GM23248 (cell line): ENCODE measurements around the gene NUDT9. TPM values are rescaled to one million over a fixed set of nuclear protein-coding genes. Genes with fewer than 3 reads are reported as not detected.

Experiments used
- DNase-seq: peaks from one replicate; pipeline ENCODE4 v3.0.0-alpha.2; 2015
- H2AFZ ChIP-seq: fragments of 200-600 bp; sonication (generic); 2 replicates; pipeline ENCODE4 v1.6.1; 2016; ENCODE audit warnings: antibody characterized with exemption
- H3F3A ChIP-seq: fragments of 200-600 bp; sonication (generic); 2 replicates; pipeline ENCODE4 v1.6.1; 2016; ENCODE audit warnings: mild to moderate bottlenecking, antibody characterized with exemption, mixed run types; ENCODE audit not compliant: insufficient read depth
- H3K27ac ChIP-seq: fragments of 200-600 bp; sonication (generic); 2 replicates; pipeline ENCODE4 v1.5.1; 2016; ENCODE audit warnings: mild to moderate bottlenecking
- H3K27me3 ChIP-seq: fragments of 200-600 bp; sonication (generic); replicated peaks from 2 replicates; pipeline ENCODE4 v1.6.1; 2016; ENCODE audit warnings: mild to moderate bottlenecking; ENCODE audit not compliant: insufficient read depth
- H3K36me3 ChIP-seq: fragments of 200-600 bp; sonication (generic); 2 replicates; pipeline ENCODE4 v1.6.1; 2016; ENCODE audit warnings: low read depth, mild to moderate bottlenecking
- H3K4me1 ChIP-seq: fragments of 200-600 bp; sonication (generic); 2 replicates; pipeline ENCODE4 v1.6.1; 2016; ENCODE audit warnings: mild to moderate bottlenecking; ENCODE audit not compliant: insufficient read depth
- H3K4me2 ChIP-seq: fragments of 200-600 bp; sonication (generic); one replicate; pipeline ENCODE4 v1.6.1; 2016; ENCODE audit warnings: mild to moderate bottlenecking; ENCODE audit not compliant: unreplicated experiment
- H3K4me3 ChIP-seq: fragments of 200-600 bp; sonication (generic); 2 replicates; pipeline ENCODE4 v1.5.1; 2016; ENCODE audit warnings: mild to moderate bottlenecking
- H3K79me2 ChIP-seq: fragments of 200-600 bp; sonication (generic); 2 replicates; pipeline ENCODE4 v1.6.1; 2016; ENCODE audit warnings: mild to moderate bottlenecking; ENCODE audit not compliant: insufficient read depth
- H3K9ac ChIP-seq: fragments of 200-600 bp; sonication (generic); 2 replicates; pipeline ENCODE4 v1.6.1; 2016; ENCODE audit warnings: mild to moderate bottlenecking
- H3K9me2 ChIP-seq: fragments of 200-600 bp; sonication (generic); 2 replicates; pipeline ENCODE4 v1.6.1; 2016; ENCODE audit warnings: mixed run types, mild to moderate bottlenecking, moderate library complexity; ENCODE audit not compliant: insufficient read depth
- H3K9me3 ChIP-seq: fragments of 200-600 bp; sonication (generic); one replicate; pipeline ENCODE4 v1.6.1; 2017; ENCODE audit warnings: low read depth
- H4K20me1 ChIP-seq: fragments of 200-600 bp; sonication (generic); 2 replicates; pipeline ENCODE4 v1.6.0; 2016; ENCODE audit not compliant: insufficient read depth
- EZH2 ChIP-seq: fragments of 200-600 bp; sonication (generic); IDR thresholded peaks from 2 replicates; pipeline ENCODE4 v1.6.1; 2018; ENCODE audit warnings: antibody characterized with exemption, mild to moderate bottlenecking; ENCODE audit not compliant: insufficient read depth, poor library complexity, severe bottlenecking
- EZH2phosphoT487 ChIP-seq: fragments of 200-600 bp; sonication (generic); IDR thresholded peaks from 2 replicates; pipeline ENCODE4 v1.6.1; 2018; ENCODE audit warnings: antibody characterized with exemption, moderate library complexity, mild to moderate bottlenecking, low read depth; ENCODE audit not compliant: insufficient read depth
- WGBS, 2 experiments: methylation state at CpG; one replicate each; pipeline ENCODE4 v1.1.6; 2015 to 2017; ENCODE audit warnings: low lambda C conversion rate in 2 of 2, low coverage in 1 of 2; ENCODE audit errors: missing lambda C conversion rate in 2 of 2; 5-methylcytosine and 5-hydroxymethylcytosine counted together
- in situ Hi-C: fragments of 300-500 bp; cut with MboI; formaldehyde crosslinking; loops from 2 replicates; pipeline ENCODE4 v1.15.0; 2020
- polyA plus RNA-seq: library from polyadenylated mRNA; unstranded; fragments of >200 nt; fragmentation: Nextera tagmentation; extraction: Ambion mirVana; gene quantifications from 2 replicates; pipeline ENCODE4 v1.2.1, GENCODE V29; 2016
- total RNA-seq: library from RNA; depleted of rRNA; stranded (reverse); fragments of >200 nt; shearing (Covaris generic); gene quantifications from 2 replicates; pipeline ENCODE4 v1.2.3, GENCODE V29; 2014

The NUDT9 gene
- total and polyA plus RNA-seq, 2 experiments from 2014 or later, result 11.2 to 34.8 TPM

DNA sequence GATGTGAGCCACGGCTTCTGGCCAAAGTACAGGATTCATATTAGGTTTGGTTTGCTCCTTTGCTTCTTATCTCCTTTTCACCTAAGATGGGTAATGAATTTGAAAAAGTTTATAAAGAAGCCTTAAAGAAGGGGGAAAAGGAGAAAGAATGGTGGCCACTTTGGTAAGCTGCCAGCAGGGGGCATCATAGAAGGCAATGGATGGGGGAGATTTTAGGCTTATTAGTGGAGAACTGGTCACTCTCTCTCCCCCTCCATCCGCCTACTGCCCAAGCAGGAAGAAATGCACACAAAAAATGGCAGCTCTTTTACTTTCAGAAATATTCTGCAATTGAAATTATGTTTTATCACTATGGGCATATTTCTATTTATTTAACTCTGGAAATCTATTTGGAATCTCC lies 74.8 kb downstream of the NUDT9 start:
- TF ChIP-seq EZH2 (no peak), EZH2phosphoT487 (no peak)
- H3K9me3 ChIP-seq, result no peaks in the 10 kb centered on the region
- WGBS, 2 experiments, result 94 to 96% methylated on average over 2 of the region's 2 CpGs
- H3K36me3 ChIP-seq, result no peaks in the 10 kb centered on the region
- in situ Hi-C loops, result no loop called here
- no peaks in the 10 kb centered on the region for H3K79me2 ChIP-seq
- H3K4me3 ChIP-seq, result no peak overlapping the region
- no peaks in the 10 kb centered on the region for H3K9me2 ChIP-seq
- no peak overlapping the region for H3K9ac ChIP-seq
- H2AFZ ChIP-seq, result no peak overlapping the region
- no peak for DNase-seq
- no peak overlapping the region for H3K4me2 ChIP-seq
- H3K4me1 ChIP-seq, result peaks cover 5% of the 10 kb centered on the region; the same call in 1 of the 2 replicates
- no peaks in the 10 kb centered on the region for H3K27me3 ChIP-seq
- H3K27ac ChIP-seq, result no peak overlapping the region
- H3F3A ChIP-seq, result peaks cover 11% of the 10 kb centered on the region
- no peaks in the 10 kb centered on the region for H4K20me1 ChIP-seq

DNA sequence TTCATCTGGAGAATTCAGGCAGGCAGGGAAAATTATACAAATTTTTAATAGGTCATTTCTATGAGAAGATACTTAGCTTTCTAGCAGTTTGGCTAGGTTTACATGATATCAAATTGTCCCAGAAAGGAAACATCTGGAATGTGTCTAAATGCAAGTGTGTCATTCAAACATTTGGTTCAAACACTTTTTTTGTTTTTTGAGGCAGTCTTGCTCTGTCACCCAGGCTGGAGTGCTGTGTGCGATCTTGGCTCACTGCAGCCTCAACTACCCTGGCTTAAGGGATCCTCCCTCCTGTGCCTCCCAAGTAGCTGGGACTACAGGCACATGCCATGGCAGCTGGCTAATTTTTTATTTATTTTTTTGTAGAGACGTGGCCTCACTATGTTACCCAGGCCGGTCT lies 75.2 kb downstream of the NUDT9 start:
- no peak for DNase-seq
- Histone ChIP-seq H4K20me1 (no peaks in the 10 kb centered on the region), H3K9me2 (no peaks in the 10 kb centered on the region), H3K9me3 (no peaks in the 10 kb centered on the region), H3K79me2 (no peaks in the 10 kb centered on the region), H3K4me3 (no peak overlapping the region; the same call in 1 of the 2 replicates), H3K36me3 (no peaks in the 10 kb centered on the region), H3K27ac (peak overlapping the region; percentile 57), H3K4me2 (peak overlapping the region; percentile 86), H2AFZ (peak overlapping the region; percentile 87), H3K9ac (no peak overlapping the region), H3K27me3 (no peaks in the 10 kb centered on the region), H3K4me1 (peaks cover 9% of the 10 kb centered on the region; the same call in 1 of the 2 replicates), H3F3A (peaks cover 11% of the 10 kb centered on the region)
- WGBS, 2 experiments, result 22 to 28% methylated on average over 3 of the region's 3 CpGs
- TF ChIP-seq EZH2 (no peak), EZH2phosphoT487 (no peak)
- in situ Hi-C loops, result no loop called here

DNA sequence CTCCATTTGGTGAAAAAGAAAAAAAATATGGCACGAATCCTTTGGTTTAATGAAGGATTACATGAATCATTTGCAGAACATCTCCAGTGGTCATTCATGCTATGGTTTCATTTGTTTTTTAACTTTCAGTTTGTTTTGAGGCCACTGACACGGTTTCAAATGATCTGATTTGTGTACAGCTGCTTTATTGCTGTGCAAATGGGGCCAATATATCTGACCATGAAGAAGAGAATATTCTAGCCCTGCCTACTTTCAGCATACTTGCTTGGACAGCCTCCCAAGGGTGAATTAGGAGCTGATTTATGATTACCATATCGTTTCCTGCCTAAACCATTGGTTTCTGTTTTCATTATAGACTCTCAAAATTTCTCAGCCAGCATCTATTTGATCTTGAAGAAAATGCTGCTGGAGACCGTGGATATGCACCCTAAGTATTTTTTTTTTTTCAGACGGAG lies 76.1 kb downstream of the NUDT9 start:
- H3F3A ChIP-seq, result peaks cover 11% of the 10 kb centered on the region
- no peaks in the 10 kb centered on the region for H3K9me2 ChIP-seq
- peak overlapping the region; percentile 86 for H3K4me2 ChIP-seq
- no peaks in the 10 kb centered on the region for H3K36me3 ChIP-seq
- WGBS, 2 experiments, result 3 to 5% methylated on average over 5 of the region's 5 CpGs
- in situ Hi-C loops, result no loop called here
- peak; percentile 66 for DNase-seq
- peak overlapping the region; percentile 57 for H3K27ac ChIP-seq
- TF ChIP-seq EZH2 (no peak), EZH2phosphoT487 (no peak)
- H2AFZ ChIP-seq, result peak overlapping the region; percentile 87
- no peaks in the 10 kb centered on the region for H3K9me3 ChIP-seq
- H3K4me1 ChIP-seq, result peaks cover 12% of the 10 kb centered on the region; the same call in 1 of the 2 replicates
- no peaks in the 10 kb centered on the region for H3K27me3 ChIP-seq
- peak overlapping the region; percentile 64 for H3K9ac ChIP-seq
- peak overlapping the region; percentile 65 for H3K4me3 ChIP-seq
- H4K20me1 ChIP-seq, result no peaks in the 10 kb centered on the region
- no peaks in the 10 kb centered on the region for H3K79me2 ChIP-seq

DNA sequence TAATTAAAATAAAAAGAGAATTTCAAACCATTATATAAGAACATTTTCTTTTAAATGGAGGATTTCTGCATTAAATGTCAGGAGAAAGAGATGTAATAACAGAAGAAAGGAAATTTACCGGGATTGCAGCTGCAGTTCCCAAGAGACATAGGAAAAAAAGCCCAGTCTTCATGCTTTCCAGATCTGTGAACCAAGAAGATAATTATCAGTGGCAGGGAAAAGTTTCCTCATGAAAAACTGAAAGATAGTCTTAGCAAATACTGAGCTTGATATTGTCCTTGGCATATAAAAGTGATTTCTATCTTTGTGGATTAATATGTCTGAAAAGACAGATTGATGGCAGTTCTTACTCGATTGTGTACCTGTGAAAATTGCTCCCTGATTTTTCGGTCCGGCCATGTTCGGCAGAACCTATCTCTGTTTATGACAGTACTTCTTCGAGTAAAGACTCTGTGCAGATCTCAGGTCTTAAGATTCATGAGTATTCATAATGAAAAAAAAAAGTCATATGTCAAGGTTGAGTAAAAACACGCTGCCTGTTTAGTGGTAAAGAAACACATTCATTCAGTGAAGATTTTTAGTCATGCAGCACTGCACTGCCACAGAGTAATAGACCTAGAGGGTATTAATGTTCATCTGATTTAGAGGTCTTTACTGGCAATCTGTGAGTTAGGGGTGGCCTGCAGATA lies 77.2 kb downstream of the NUDT9 start:
- Histone ChIP-seq H4K20me1 (no peaks in the 10 kb centered on the region), H3K4me1 (peaks cover 12% of the 10 kb centered on the region; the same call in 1 of the 2 replicates), H3K4me3 (no peak overlapping the region), H3F3A (peaks cover 11% of the 10 kb centered on the region), H3K4me2 (no peak overlapping the region), H3K9me2 (no peaks in the 10 kb centered on the region), H3K27ac (no peak overlapping the region), H3K27me3 (no peaks in the 10 kb centered on the region), H3K79me2 (no peaks in the 10 kb centered on the region), H3K36me3 (no peaks in the 10 kb centered on the region), H3K9me3 (no peaks in the 10 kb centered on the region), H3K9ac (no peak overlapping the region), H2AFZ (no peak overlapping the region)
- in situ Hi-C loops, result no loop called here
- DNase-seq, result no peak
- WGBS, 2 experiments, result 81 to 82% methylated on average over 7 of the region's 7 CpGs
- TF ChIP-seq EZH2phosphoT487, result no peak
- no peak for TF ChIP-seq EZH2

DNA sequence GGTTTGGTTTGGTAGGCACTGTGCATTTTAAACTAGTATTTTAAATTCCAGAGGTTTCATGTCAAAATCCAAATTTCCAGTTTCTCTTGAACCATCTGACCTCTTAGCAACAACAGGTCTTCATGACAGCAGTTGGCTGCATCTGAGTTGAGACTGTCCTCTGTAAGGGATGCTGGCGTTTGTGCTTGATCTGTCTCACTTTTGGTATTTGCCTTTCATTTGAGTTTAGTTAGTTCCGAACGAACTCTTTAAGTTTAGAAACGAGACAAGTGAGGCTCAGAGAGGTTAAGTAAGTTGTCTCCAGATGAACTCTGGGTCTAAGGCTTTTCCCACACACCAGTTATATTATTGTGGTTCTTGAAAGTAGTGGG lies 77.7 kb downstream of the NUDT9 start:
- Histone ChIP-seq H4K20me1 (no peaks in the 10 kb centered on the region), H3K36me3 (no peaks in the 10 kb centered on the region)

More for the DNA sequence above, 77.7 kb downstream of the NUDT9 start:
- no peaks in the 10 kb centered on the region for H3K9me3 ChIP-seq
- peaks cover 12% of the 10 kb centered on the region; the same call in 1 of the 2 replicates for H3K4me1 ChIP-seq
- H3F3A ChIP-seq, result peaks cover 11% of the 10 kb centered on the region
- H3K27me3 ChIP-seq, result no peaks in the 10 kb centered on the region
- H3K9me2 ChIP-seq, result no peaks in the 10 kb centered on the region
- no peak overlapping the region for H3K27ac ChIP-seq
- in situ Hi-C loops, result no loop called here
- no peak overlapping the region for H2AFZ ChIP-seq
- H3K79me2 ChIP-seq, result no peaks in the 10 kb centered on the region
- no peak overlapping the region for H3K4me2 ChIP-seq
- WGBS, 2 experiments, result 67 to 70% methylated on average over 4 of the region's 4 CpGs
- no peak for DNase-seq
- H3K4me3 ChIP-seq, result no peak overlapping the region
- no peak for TF ChIP-seq EZH2
- TF ChIP-seq EZH2phosphoT487, result no peak
- no peak overlapping the region for H3K9ac ChIP-seq
